C4-2B (cell line): ENCODE data around the gene SPDEF.
A peak's percentile ranks its signal among the peaks of the same experiment; 100 is the strongest.

Experiments used
- H3K27ac ChIP-seq: fragments of 450-650 bp; 2 replicates; pipeline ENCODE4 v1.5.1; 2017
- CTCF ChIP-seq: fragments of 450-650 bp; conservative IDR thresholded peaks from 2 replicates; pipeline ENCODE4 v1.5.1; 2017; ENCODE audit warnings: mild to moderate bottlenecking
- ZFX ChIP-seq: fragments of 450-650 bp; IDR thresholded peaks from 2 replicates; pipeline ENCODE4 v1.6.1; 2017

The SPDEF gene

GRCh38 chr6:34568341-34569201 is 12.4 kb upstream of the SPDEF start:
- TF ChIP-seq ZFX (no peak), CTCF (no peak)

GRCh38 chr6:34566830-34567546 is 10.9 kb upstream of the SPDEF start:
- H3K27ac ChIP-seq: peak overlapping the region; percentile 12; the same call in 1 of the 2 replicates
- TF ChIP-seq ZFX: no peak
- no peak for TF ChIP-seq CTCF

More at GRCh38 chr6:34568341-34569201, 12.4 kb upstream of the SPDEF start:
- no peak overlapping the region for H3K27ac ChIP-seq

- TF ChIP-seq ZFX: no peak
- no peak for TF ChIP-seq CTCF
- no peak overlapping the region for H3K27ac ChIP-seq
These were observed 9.6 kb upstream of the SPDEF start for GRCh38 chr6:34565722-34566137.

GRCh38 chr6:34564181-34564580 is 8.1 kb upstream of the SPDEF start:
- no peak overlapping the region for H3K27ac ChIP-seq
- TF ChIP-seq ZFX (no peak), CTCF (no peak)

GRCh38 chr6:34563513-34563870 is 7.4 kb upstream of the SPDEF start:
- TF ChIP-seq ZFX (no peak), CTCF (no peak)
- no peak overlapping the region for H3K27ac ChIP-seq

- TF ChIP-seq ZFX: no peak
- TF ChIP-seq CTCF: no peak
- no peak overlapping the region for H3K27ac ChIP-seq
These were observed 6.9 kb upstream of the SPDEF start for GRCh38 chr6:34562861-34563512.

GRCh38 chr6:34562350-34562749 is 6.2 kb upstream of the SPDEF start:
- TF ChIP-seq CTCF (no peak), ZFX (no peak)
- no peak overlapping the region for H3K27ac ChIP-seq
